GM18868 (cell line): ENCODE results near the gene MORN4.

Experiments used
- ATAC-seq: cut with Tn5 transposase; IDR thresholded peaks from one replicate; pipeline ENCODE4 v1.9.1; 2021; ENCODE audit warnings: mild to moderate bottlenecking, moderate library complexity; ENCODE audit not compliant: unreplicated experiment

Gene MORN4

DNA sequence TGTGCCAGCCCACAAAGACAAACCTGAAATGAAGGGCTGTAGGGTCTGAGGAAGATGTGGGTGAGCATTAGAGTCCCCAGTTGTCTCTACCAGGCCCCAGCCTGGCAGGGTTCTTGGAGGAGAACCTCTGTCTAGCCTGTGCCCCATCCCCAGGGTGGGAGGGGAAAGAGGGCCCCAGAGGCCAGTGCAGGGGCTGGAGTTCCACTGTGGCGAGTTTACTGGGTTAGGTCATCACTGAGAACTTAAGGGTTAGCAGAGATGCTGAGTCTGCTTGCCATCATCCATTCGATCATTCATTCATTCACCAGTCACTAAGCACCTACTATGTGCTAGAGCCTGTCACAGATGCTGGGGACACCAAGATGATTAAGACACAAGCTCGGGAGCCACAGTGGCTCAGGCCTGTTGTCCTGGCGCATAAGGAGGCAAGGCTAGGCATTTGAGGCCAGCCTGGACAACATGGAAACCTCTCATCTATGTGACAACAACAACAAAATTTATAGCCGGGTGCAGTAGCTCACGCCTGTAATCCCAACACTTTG is 58.1 kb downstream of the MORN4 start:
- ATAC-seq = no peak

DNA sequence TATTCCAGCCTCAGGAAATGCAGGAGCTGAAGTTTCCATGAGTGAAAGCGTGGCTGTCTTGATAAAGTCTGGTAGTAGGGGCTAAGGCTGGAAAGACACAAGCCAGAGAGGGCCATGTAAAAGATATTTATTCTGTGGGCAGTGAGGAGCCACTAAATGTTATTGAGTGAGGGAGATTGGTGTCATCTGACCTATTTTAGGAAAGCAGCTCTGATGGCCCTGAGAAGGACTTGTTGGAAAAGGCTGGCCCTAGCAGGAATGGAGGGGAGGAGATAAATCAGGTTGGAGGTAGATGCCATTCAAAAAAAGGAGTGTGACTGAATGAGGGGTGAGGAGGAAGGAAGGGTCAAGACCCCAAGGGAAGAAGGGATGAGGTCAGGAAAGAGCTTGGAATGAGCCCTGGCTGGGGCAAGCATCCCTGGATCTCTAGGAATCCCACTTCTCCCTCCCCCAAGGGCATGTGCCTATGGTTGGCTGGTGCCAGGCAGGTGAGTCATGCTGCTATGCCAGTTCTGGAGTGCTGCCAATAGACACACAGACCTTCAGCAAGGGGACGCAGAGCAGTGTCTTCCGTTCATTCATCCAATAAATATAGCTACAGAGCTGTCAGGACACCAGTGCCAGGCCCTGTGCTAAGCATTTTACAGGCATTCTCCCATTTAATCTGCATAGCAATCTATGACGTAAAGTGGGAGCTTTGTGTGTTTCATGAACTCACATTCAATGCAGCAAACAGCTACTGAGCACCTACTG is 58.8 kb downstream of the MORN4 start:
- ATAC-seq = no peak

DNA sequence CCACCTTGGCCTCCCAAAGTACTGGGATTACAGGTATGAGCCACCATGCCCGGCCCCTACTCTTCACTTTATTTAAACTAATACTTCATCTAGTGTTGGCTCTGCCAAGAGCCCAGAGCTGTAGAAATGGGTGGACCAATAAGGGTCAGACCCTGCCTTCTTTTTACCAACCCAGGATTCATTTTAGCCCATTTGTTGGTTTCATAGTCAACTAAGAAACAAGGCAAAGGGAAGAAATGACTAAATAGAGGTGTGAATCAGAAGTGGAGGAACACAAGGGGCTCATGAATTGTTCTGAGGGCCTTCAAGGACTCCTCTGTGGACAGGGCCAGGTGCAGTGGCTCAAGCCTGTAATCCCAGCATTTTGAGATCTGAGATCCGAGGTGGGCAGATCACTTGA is 59.6 kb downstream of the MORN4 start:
- ATAC-seq = no peak

DNA sequence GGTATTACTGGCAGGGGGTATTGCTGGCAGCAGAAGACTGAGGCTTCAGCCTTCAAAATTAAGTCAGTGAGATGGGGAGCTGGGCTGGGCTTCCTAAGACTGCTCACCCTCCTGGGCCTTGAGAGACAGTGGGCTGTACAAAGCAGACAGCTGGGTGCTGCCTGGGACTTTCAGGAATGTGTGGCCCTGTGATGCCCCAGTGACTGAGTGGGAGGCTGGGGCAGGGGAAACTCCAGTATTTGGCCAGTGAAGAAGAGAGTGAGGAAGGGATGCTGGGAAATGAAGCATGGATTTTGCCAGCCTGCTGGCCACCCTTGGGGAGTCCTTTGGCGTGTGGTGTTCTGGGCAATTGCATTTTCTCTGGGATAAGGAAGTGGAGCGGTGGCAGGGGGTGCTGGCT is 60.3 kb downstream of the MORN4 start:
- ATAC-seq = no peak

DNA sequence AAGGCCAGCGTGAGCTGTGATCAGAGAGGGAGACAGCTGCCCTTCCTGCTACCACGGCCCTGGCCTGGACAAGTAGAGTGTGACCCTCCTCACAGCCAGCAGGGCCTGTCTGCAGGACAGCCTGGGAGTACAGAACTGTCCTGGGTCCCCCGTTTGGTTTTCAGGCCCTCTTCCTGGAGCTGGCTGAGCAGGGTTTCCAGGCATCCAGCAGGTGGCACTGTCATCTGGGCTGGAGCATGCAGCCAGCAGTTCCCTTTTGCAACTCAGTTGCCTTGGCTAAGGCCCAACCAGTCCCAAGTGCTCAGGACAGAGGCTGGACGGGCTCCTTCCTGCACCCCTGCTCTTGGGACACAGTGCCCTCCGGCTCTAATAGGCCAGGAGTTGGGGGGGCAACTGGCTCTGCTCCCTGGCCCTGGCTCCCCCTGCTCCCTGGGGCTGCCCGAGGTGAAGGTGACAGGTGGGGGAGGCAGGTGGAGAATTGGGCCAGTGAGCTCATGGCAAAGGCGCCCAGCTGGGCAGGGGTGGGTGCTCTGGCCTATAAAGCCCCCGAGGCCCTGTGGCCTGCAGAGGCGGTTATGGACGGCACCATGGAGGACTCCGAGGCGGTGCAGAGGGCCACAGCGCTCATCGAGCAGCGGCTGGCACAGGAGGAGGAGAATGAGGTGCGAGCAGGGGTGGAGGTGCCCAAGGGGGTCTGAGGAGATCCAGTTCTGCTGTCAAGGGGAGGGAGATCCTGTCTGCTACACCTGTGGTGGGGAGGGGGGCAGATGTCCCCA is 60.9 kb downstream of the MORN4 start, which contains the start of gene ANKRD2:
ANKRD2 (plus strand) TSS at position 566 of the 776 bp plus-strand sequence; CDS start at position 576, 10 bp downstream.
- ATAC-seq = no peak

DNA sequence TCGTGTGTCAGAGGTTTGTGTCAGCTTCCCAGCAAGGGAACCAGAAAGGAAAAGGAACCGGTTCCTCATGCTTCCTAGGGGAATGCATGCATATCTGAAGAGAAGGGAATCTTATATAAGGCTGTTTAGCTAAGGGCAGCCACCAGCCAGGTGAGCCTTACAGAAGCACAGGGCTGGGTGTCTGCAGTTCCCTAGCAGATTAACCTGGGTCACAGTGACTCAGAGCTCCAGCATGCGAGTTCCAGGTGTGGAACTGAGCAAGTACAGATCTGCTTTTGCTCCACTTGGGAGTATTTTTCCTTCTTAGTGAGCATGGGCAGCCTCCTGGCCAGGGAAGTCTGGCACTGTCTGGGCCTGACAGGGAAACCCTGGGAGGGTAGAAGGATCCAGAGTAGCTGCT is 61.7 kb downstream of the MORN4 start:
- ATAC-seq = no peak

DNA sequence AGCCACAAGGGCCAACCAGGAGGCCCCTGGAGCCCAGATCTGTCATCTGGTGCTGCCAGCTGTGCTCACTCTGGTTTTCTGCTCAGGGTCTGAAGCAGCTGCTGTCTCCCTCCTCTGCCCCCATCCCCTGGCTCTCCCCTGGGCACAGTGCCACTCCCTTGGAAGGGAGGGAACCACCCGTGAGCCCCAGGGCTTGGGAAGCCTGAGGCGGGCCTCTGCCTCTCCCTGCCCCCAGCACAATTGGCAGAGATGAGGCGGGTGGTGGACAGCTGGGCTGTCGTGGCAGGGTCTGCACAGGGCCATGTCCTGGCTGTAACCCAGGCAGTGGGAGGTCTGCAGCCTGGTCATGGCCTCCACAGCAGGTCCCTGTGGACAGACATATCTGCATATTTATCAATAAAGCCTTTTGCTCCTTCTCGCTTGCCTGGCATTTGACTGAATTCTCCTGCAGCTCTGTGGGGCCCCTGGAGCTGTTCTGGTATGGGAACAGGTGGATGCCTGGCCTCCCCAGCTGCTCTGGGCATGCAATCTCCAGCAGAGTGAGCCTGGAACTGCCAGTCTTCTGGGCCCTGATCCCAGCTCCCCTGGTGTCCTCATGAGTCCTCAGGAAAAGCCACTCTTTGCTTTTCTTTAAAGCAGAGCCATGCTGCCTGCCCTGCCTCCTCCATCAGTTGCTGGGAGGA is 62.4 kb downstream of the MORN4 start:
- ATAC-seq = no peak

DNA sequence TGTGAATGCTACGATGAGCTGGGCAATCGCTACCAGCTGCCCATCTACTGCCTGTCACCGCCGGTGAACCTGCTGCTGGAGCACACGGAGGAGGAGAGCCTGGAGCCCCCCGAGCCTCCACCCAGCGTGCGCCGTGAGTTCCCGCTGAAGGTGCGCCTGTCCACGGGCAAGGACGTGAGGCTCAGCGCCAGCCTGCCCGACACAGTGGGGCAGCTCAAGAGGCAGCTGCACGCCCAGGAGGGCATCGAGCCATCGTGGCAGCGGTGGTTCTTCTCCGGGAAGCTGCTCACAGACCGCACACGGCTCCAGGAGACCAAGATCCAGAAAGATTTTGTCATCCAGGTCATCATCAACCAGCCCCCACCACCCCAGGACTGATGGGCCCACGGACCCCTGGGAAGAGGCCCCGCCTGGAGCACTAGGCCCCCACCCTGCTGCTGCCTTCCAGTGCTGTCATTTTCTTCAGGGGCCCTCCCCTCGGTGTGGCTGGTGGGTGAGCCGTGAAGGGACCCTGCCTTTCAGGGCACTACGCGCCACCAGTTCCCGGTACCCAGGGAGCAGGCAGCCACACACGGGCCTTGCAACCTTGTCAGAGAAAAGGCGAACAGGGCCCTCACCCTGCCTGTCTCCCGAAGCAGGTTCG is 63.0 kb downstream of the MORN4 start:
- no peak for ATAC-seq

DNA sequence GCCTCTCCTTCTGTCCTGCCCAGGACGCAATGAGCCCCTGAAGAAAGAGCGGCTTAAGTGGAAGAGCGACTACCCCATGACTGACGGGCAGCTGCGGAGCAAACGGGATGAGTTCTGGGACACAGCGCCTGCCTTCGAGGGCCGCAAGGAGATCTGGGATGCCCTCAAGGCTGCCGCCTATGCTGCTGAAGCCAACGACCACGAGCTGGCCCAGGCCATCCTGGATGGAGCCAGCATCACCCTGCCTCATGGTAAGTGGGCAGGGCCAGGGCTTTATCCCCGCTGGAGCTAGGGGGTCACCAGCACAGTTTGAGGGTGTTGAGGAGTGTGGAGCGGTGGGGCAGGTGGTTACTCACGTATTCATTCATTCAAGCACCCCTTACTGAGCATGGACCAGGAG is 65.4 kb downstream of the MORN4 start:
- no peak for ATAC-seq

DNA sequence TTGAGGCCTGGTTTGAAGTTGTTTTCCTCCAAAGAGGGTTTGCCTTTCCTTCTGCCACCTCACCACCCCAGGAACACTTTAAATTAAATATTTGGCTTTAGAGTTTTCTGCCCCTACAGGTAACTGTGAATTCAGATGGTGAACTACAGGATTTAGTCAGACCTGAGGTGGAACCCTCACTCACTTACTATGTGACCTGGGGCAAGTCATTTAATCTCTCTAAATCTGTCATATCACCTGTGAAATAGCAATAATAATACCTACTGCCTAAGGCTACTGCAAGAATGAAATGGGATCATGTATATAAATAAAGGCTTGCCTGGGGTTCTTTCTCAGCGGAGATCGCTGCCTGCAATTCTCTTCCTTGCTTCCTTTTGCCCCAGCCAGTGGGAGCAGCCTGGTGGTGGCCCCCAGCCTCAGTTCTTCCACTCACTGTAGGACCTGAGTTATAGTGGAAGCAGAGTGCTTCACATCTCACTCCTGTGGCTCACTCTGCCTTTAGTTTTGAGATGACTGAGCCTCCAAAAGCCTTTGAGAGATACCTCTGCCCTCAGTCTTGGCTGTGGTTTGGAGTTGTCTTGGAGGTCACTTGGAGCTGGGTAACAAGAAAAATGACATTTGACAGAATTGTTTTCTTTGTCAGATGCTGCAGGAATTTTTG is 66.8 kb downstream of the MORN4 start:
- no peak for ATAC-seq

DNA sequence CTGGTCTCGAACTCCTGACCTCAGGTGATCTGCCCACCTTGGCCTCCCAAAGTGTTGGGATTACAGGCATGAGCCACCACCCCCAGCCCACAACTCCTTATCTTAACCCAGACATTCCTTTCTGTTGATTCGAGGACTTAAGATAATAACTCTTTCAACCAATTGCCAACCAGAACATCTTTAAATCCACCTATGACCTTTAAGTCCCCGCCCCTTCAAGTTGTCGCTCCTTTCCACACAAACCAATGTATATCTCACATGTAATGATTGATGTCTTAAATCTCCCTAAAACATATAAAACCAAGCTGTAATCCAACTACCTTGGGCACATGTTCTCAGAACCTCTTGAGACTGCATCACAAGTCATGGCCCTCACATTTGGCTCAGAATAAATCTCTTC is 68.5 kb downstream of the MORN4 start:
- no peak for ATAC-seq
